ENCODE results near the gene SPTSSA.
"Not testable (repeated sequence)": the region's sequence is repeated elsewhere in the genome, so short reads cannot be mapped to it uniquely, and the experiment has no call there.

Gene SPTSSA

DNA sequence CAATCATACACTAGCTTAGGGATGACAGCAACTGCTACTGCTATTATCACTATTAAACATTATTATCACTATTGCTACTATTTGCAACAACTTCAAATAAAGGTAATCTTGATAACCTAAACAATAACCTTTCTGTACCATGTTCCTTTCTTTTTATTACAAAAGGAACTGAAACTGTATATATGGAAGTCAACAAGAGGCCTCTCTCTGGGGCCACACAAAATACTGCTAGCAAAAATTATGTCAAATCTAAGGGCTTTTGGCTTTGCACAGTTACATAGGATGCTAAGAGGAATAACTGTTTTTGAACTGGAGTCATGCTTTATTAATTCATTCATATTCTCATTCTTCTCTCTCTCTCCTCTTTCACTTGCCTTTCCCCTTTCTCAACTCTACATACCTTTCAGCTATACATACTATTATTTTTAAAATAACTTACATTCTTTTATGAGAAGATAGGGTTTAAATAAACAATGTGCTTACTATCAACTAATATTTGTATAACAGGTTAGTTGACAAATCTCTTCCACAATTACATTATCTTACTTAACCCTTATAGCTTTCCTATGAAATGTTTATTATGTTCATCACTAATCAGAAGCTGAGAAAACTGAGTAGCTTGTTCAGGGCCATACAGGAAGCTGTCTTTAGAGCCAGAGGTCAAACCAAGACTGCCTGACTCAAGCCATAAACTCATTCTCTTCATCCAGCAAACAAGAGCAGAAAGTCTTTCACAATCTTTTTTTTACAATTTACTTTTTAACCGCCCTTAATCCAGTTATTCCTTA lies 25.7 kb downstream of the SPTSSA start:
- H4K20me1 ChIP-seq, result peaks cover 28% of the 10 kb centered on the region; the same call in 1 of the 2 replicates
- H3K27ac ChIP-seq, result no peak overlapping the region
- no peak for TF ChIP-seq Cebpa-rat (IDR thresholded peaks at IDR 0.05)

GRCh38 chr14:34433957-34434356 lies 28.1 kb downstream of the SPTSSA start:
- Histone ChIP-seq H4K20me1 (peaks cover 24% of the 10 kb centered on the region; the same call in 1 of the 2 replicates), H3K27me3 (no peaks in the 10 kb centered on the region), H3K9me3 (no peaks in the 10 kb centered on the region; the same call in none of the 2 replicates), H3K27ac (no peak overlapping the region), H3K4me2 (no peak overlapping the region), H3K36me3 (peaks cover 33% of the 10 kb centered on the region), H3K9ac (no peak overlapping the region), H3K4me3 (no peak overlapping the region), H3K4me1 (no peaks in the 10 kb centered on the region)
- no peak for TF ChIP-seq Cebpa-rat (IDR thresholded peaks at IDR 0.05)

More for the DNA sequence above, 25.7 kb downstream of the SPTSSA start:
- H3K9ac ChIP-seq, result no peak overlapping the region
- no peak overlapping the region for H3K4me3 ChIP-seq
- no peak overlapping the region for H3K4me2 ChIP-seq
- H3K9me3 ChIP-seq, result no peaks in the 10 kb centered on the region; the same call in 1 of the 2 replicates
- no peaks in the 10 kb centered on the region for H3K27me3 ChIP-seq
- no peaks in the 10 kb centered on the region for H3K4me1 ChIP-seq
- peaks cover 36% of the 10 kb centered on the region for H3K36me3 ChIP-seq

DNA sequence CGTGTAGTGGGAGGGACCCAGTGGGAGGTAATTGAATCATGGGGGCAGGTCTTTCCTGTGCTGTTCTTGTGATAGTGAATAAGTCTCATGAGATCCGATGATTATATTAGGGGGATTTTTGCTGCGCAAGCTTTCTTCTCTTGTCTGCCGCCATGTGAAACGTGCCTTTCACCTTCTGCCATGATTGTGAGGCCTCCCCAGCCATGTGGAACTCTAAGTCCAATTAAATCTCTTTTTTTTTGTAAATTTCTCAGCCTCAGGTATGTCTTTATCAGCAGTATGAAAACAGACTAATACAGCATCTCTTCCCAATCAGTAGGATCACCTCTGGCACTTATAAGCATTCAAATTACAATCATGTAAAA lies 34.0 kb downstream of the SPTSSA start:
- H3K27ac ChIP-seq, H3K4me3 ChIP-seq, H3K27me3 ChIP-seq, H4K20me1 ChIP-seq, H3K9ac ChIP-seq, H3K4me1 ChIP-seq, H3K4me2 ChIP-seq, H3K36me3 ChIP-seq, H3K9me3 ChIP-seq: not testable (repeated sequence)

DNA sequence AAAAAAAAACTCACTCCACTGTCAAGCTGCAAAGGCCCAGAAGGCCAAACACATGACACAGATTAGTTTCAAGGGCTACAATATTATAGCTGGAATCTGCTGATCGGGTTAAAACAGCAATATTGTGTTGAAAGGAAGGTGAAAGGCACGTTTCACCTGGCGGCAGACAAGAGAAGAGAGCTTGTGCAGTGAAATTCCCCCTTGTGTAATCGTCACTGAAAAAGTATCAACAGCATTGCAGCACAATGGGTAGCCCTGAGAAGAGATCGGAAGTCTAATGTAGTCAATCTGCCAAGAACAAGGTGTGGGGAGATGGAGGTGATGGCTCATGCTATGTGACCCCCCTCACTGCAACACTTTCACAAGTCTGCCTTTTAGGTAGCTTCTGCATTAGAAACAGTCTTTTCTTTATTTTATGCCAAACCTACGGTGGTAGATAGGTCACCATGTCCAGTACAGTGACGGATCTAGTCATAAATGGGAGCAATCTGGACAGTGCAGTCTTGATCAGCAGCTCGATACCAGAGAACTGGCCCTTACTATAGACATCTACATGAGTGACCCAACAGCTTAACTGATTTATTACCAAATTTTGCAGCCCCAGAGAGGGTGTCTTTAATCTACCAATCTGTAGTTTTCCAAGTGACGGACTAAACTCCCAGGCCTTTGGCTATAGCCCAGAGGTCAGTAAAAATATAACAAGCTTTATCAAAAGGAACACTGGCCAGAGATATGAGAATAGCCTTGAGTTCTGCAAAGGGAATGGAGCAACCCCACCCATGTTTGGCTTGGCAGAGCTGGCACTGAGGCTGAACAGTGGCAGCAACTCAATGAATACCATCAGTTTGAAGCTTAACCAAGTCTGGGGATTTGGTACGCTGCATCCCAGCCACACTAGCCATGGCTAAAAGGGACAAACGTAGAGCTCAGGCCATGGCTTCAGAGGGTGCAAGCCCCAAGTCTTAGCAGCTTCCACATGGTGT lies 35.4 kb downstream of the SPTSSA start:
- no peak overlapping the region for H3K4me3 ChIP-seq
- H3K27ac ChIP-seq, result no peak overlapping the region
- no peak overlapping the region for H3K9ac ChIP-seq
- H3K36me3 ChIP-seq, result no peaks in the 10 kb centered on the region; the same call in 1 of the 2 replicates
- H3K4me2 ChIP-seq, result no peak overlapping the region
- H4K20me1 ChIP-seq, result no peaks in the 10 kb centered on the region
- no peak for TF ChIP-seq Cebpa-rat (IDR thresholded peaks at IDR 0.05)
- no peaks in the 10 kb centered on the region for H3K27me3 ChIP-seq
- H3K9me3 ChIP-seq, result peaks cover 4% of the 10 kb centered on the region
- H3K4me1 ChIP-seq, result no peaks in the 10 kb centered on the region

DNA sequence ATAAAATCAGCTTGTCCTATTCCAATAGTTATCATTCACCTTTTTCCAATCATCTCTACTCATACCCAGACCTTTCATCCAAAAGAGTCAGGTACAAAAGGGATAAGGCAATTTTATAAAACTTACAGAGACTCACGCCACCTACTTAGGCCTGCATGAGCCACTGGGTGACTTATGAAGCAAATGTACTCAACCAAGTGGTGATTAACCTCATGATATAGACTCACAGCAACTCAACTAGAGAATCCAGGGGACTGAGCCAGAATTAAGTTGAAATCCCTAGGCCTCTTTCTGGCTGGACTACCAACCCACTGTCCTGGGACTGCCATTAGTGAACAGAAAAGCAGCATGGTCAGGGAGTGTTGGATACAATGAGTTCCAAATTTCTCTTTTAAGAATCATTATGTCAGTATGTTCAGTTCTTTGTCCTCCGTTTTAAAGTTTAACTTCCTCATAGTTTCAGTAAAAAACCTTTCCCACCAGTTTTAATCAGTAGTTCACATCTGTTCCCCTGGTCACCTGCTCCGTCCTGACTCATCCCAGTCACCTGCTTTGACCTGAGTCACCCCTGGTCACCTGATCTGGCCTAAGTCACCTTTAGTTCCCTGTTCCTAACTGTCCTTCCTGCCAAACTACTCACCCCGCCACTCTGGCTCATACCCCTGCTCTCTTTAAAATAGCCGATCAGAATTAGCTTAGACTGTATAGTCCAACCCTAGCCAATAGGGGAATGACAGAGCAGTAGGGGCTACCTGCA lies 36.8 kb downstream of the SPTSSA start:
- H3K27ac ChIP-seq, result no peak overlapping the region
- H4K20me1 ChIP-seq, result no peaks in the 10 kb centered on the region
- TF ChIP-seq Cebpa-rat (IDR thresholded peaks at IDR 0.05), result no peak
- H3K4me3 ChIP-seq, result no peak overlapping the region
- H3K9ac ChIP-seq, result no peak overlapping the region
- H3K9me3 ChIP-seq, result peaks cover 14% of the 10 kb centered on the region
- H3K4me2 ChIP-seq, result no peak overlapping the region
- no peaks in the 10 kb centered on the region; the same call in 1 of the 2 replicates for H3K36me3 ChIP-seq
- H3K4me1 ChIP-seq, result no peaks in the 10 kb centered on the region
- H3K27me3 ChIP-seq, result no peaks in the 10 kb centered on the region

- H3K4me3 ChIP-seq, result no peak overlapping the region
- no peak overlapping the region for H3K27ac ChIP-seq
- peaks cover 14% of the 10 kb centered on the region for H3K9me3 ChIP-seq
- H3K27me3 ChIP-seq, result no peaks in the 10 kb centered on the region
- no peaks in the 10 kb centered on the region for H3K36me3 ChIP-seq
- TF ChIP-seq Cebpa-rat (IDR thresholded peaks at IDR 0.05), result no peak
- no peaks in the 10 kb centered on the region for H3K4me1 ChIP-seq
- no peak overlapping the region for H3K9ac ChIP-seq
- no peaks in the 10 kb centered on the region for H4K20me1 ChIP-seq
- no peak overlapping the region for H3K4me2 ChIP-seq
Measured at GRCh38 chr14:34424488-34424887, 37.6 kb downstream of the SPTSSA start.

DNA sequence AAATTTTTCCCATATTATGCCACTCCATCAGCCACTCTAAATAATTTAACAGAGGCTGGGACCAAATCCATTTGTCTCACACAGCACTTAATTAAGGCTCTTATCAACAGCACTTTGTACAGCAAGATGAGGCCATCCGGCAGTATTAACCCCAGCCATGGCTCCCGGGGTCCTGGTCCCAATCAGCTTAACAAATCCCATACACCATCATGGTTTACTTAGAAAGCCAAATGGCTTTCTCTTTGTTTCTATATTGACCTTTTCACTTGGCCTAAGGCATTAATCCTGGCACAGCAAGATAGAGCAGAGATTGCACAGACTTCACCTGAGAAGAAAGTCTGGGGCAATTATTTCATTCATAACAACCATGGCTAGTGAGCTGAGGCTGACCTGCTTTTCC lies 38.6 kb downstream of the SPTSSA start:
- Histone ChIP-seq H3K9ac (no peak overlapping the region), H4K20me1 (no peaks in the 10 kb centered on the region), H3K4me2 (no peak overlapping the region), H3K27me3 (no peaks in the 10 kb centered on the region), H3K9me3 (peaks cover 14% of the 10 kb centered on the region), H3K4me1 (no peaks in the 10 kb centered on the region), H3K36me3 (no peaks in the 10 kb centered on the region), H3K27ac (no peak overlapping the region), H3K4me3 (no peak overlapping the region)
- TF ChIP-seq Cebpa-rat (IDR thresholded peaks at IDR 0.05), result no peak

- H3K27ac ChIP-seq, result no peak overlapping the region
- no peaks in the 10 kb centered on the region for H3K4me1 ChIP-seq
- no peaks in the 10 kb centered on the region for H4K20me1 ChIP-seq
- TF ChIP-seq Cebpa-rat (IDR thresholded peaks at IDR 0.05), result no peak
- H3K4me2 ChIP-seq, result no peak overlapping the region
- no peak overlapping the region for H3K9ac ChIP-seq
- H3K9me3 ChIP-seq, result peaks cover 14% of the 10 kb centered on the region
- H3K27me3 ChIP-seq, result no peaks in the 10 kb centered on the region
- no peak overlapping the region for H3K4me3 ChIP-seq
- H3K36me3 ChIP-seq, result no peaks in the 10 kb centered on the region
Measured at GRCh38 chr14:34420547-34421150, 41.4 kb downstream of the SPTSSA start.

DNA sequence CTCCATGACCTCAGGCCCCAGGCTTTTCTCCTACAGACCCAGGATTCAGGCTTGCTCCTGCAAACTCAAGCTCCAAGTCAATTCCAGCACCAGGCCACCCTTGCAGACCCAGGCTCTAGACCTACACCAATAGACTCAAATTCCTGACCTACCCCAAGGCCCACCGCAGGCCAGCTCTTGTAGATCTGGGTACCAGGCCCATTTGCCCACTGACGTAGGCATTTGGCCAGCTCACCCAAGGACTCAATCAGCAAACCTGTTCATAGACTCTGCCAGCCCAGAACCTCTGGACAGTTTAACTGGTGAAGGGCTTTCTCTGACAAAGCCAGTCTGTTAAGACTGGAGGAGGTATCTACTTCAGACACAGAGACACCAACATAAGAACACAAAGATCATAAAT lies 52.3 kb downstream of the SPTSSA start:
- no peak overlapping the region for H3K4me3 ChIP-seq
- H4K20me1 ChIP-seq, result no peaks in the 10 kb centered on the region
- H3K9ac ChIP-seq, result no peak overlapping the region
- H3K27me3 ChIP-seq, result no peaks in the 10 kb centered on the region
- TF ChIP-seq Cebpa-rat (IDR thresholded peaks at IDR 0.05), result no peak
- H3K4me1 ChIP-seq, result no peaks in the 10 kb centered on the region
- H3K9me3 ChIP-seq, result peaks cover 41% of the 10 kb centered on the region
- H3K36me3 ChIP-seq, result no peaks in the 10 kb centered on the region
- no peak overlapping the region for H3K27ac ChIP-seq
- H3K4me2 ChIP-seq, result no peak overlapping the region

Measured in BLaER1 (cell line).